Measurements from ENCODE around the gene SYNE4.
A peak's percentile ranks its signal among the peaks of the same experiment; 100 is the strongest.
"Not testable (repeated sequence)": the region's sequence is repeated elsewhere in the genome, so short reads cannot be mapped to it uniquely, and the experiment has no call there.

SYNE4 gene

DNA sequence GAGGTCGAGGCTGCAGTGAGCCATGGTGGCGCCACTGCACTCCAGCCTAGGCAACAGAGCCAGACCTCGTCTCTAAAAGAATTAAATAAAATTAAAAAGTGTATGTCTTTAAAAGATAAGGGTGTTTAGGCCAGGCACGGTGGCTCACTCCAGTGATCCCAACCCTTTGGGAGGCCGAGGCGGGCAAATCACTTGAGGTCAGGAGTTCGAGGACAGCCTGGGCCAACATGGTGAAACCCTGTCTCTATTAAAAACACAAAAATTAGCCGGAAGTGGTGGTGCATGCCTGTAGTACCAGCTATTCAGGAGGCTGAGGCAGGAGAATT, 21.1 kb downstream of the SYNE4 start:
- DNase-seq = no peak

DNA sequence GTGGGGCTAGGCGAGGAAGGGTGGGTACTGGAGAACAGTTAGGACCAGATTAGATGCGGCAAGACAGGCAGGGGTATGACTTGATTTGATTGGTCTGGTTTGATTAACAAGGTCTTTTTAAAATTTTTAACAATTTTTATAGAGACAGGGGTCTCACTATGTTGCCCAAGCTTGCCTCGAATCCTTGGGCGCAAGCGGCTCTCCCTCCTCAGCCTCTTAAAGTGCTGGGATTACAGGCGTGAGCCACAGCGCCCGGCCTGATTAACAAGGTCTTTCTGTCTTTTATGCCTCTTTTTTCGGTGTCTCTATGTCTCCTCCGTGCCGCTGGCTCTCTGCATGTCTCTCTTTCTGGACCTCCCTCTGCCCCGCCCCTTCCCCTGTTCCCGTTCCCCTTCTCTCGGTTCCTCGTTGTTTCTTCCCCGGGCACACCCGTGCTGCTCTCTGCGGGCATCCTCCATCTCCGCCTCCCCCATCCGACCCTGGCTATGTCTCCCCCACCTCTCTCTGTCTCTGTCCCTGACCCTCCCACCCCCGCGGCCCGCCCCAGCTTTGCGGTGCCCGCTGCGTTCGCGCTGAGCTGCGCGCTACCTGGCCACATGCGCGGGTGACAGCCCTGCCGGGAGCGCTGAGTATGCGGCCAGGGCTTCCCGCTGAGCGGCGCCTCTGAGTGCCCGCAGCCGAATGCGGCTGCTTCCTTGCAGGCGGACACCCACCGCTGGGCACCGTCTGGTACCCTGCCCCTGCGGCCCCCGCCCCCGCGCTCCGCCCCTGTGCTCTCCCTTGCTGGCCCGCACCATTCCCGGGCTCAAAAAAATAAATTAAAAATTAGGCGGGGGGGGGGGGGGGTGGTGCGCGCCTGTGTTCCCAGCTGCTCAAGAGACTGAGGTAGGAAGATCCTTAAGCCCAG, 21.7 kb downstream of the SYNE4 start:
- peak; percentile 31 for DNase-seq

DNA sequence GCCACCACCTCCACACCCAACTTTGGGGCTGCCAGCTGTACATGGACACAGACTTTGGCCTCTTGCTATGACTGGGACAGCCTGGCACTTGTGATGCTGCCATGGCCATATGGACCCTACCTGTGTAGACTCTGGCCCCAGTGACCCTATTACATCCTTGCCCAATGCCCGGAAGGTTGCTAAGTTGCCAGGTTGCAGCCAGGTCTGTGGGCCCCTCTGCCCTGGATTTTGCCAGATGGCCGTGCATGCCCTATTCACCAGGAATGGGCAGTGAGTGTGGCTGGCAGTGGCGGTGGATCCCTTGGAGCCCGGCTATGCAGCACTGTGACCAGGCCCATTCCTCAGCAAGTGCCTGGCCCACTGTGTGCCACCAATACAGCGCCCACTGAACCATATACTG, 22.5 kb downstream of the SYNE4 start:
- DNase-seq = no peak

DNA sequence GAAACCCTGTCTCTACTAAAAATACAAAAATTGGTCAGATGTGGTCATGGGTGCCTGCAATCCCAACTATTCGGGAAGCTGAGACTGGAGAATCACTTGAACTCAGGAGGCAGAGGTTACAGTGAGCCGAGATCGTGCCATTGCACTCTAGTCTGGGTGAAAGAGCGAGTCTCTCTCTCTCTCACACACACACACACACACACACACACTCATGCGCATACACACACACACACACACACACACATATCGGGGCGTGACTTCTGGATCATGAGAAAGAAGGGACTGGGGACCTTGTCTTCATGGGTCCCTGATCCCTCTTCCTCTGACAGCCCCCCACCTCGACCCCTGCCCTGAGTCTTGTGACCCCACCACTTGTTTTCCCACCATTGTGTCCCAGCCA, 25.4 kb downstream of the SYNE4 start:
- no peak for DNase-seq

GRCh38 chr19:35980997-35981396, 27.6 kb downstream of the SYNE4 start:
- DNase-seq = not testable (repeated sequence)

GRCh38 chr19:35978832-35979365, 29.7 kb downstream of the SYNE4 start:
- DNase-seq = no peak

DNA sequence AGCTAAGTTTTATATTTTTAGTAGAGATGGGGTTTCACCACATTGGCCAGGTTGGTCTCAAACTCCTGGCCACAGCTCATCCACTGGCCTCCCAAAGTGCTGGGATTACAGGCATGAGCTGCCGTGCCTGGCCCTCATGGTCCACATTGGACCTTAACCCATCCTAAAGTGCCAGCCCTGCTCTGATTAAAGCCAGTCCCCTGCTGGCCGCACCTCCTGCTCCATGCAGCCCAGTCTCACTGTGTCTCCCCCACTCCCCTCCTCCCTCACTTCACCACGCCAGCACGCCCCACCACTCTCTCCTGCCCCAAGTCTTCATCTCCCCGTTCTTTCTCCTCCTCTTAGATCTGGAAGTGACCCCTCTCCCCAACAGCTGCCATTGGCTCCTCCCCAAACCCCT, 30.3 kb downstream of the SYNE4 start:
- DNase-seq = no peak

- DNase-seq = no peak
These were observed 31.0 kb downstream of the SYNE4 start for GRCh38 chr19:35977446-35978222.

- no peak for DNase-seq
These were observed 32.9 kb downstream of the SYNE4 start for GRCh38 chr19:35975608-35976214.

DNA sequence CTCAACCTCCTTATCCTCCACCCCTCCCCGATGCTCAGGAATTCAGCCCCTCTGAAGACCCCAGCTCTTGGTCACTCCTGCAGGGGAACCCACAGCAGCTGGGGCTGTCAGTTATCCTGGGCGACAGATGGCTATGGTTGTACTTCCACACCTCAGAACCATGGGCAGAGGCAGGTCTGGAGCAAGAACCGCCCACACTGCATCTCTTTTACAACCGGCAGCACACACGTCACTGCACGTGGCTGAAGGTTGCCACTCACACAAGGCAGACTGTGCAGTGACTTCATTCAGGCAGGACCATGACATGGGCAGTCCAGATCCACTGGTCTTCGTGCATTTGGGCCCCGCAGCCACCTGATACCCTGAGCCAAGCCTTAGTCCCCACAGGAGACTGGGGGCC, 35.1 kb downstream of the SYNE4 start:
- no peak for DNase-seq

- DNase-seq = no peak
These were observed 41.8 kb downstream of the SYNE4 start for GRCh38 chr19:35966771-35967170.

DNA sequence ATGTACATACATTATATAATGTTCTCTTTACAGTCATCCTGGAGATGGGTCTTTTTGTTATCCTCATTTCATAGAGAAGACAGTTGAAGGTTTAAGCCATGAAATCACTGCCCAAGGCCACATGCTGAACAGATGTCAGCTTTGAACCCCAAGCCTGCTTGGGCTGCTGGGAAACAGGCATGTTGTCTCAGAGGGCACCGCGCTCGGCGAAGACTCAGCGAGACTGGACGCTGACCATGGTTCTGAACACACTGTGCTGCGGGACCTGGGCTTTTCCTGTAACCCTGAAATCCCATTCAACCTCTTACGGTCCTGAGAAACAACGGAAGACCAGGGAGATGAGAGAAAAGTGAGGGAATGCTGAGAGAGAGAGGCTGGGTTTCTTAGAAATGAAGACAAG, 45.1 kb downstream of the SYNE4 start:
- DNase-seq = no peak

DNA sequence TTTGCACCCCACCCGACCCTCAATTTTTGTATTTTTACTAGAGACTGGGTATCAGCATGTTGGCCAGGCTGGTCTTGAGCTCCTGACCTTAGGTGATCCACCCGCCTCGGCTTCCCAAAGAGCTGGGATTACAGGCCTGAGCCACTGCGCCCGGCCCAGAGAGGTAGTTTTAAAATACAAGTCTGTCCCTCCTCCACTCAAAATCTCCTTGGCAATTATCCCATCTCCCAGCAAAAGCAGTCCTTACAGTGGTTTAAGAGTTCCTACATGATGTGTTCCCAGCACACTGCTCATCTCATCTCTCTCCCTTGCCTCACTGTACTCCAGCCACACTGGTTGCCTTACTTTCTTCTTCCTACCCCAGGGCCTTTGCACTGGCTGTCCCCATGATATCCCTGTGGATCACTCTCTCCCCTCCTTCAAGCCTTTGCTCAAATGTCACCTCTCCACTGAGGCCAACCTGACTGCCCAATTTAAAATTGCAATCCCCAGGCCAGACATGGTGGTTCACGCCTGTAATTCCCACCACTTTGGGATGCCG, 48.1 kb downstream of the SYNE4 start:
- DNase-seq = no peak

GRCh38 chr19:35959968-35960320, 48.7 kb downstream of the SYNE4 start:
- no peak for DNase-seq

GRCh38 chr19:35959040-35959967, 49.3 kb downstream of the SYNE4 start:
- no peak for DNase-seq

DNA sequence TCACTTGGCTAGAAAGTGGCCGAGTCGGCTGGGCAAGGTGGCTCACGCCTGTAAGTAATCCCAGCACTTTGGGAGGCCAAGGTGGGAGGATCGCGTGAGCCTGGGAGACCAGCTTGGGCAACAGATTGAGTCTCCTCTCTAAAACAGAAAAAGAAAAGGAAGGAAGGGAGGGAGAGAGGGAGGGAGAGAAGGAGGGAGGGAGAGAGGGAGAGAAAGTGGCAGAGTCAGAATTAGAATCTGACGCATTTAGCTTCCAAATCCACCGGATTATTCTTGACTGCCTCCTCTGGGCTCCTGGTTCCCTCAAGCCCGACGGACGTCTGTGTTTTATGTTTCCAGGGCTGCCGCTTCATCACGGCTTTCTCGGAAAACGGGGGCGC, 50.0 kb downstream of the SYNE4 start:
- DNase-seq = no peak

- DNase-seq = not testable (repeated sequence)
These were observed 51.2 kb downstream of the SYNE4 start for GRCh38 chr19:35957411-35957810.

DNA sequence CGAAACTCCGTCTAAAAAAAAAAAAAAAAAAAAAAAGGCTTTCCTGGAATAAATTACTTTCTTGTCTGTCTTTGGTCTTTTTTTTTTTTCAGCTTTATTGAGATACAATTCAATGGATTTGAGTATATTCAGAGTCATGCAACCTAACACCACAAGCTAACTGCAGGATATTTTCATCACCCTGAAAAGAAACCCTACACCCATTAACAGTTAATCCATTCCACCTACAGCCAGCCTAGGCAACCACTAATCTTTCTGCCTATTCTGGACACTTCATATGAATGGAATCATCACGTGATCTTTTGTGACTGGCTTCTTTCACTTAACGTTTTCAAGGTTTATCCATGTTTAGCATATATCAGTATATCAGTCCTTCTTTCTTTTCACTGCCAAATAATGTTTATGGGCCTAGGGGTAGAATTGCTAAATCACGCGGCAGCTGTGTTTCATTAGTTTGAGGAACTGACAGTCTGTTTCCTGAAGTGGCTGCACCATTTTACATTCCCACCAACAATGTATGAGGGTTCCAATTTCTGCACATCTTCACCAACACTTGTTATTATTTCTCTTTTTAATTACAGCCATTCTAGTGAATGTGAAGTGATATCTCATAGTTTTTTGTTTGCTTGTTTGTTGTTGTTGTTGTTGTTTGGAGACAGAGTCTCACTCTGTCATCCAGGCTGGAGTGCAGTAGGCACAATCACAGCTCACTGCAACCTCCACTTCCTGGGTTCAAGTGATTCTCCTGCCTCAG, 52.6 kb downstream of the SYNE4 start:
- no peak for DNase-seq
